ENCODE measurements around the gene KCNJ8.
"Not testable (repeated sequence)": the region's sequence is repeated elsewhere in the genome, so short reads cannot be mapped to it uniquely, and the experiment has no call there.

- TF ChIP-seq CTCF, EZH2phosphoT487, EZH2 (IDR thresholded peaks at IDR 0.05): not testable (repeated sequence)
These were observed 8.2 kb upstream of the KCNJ8 start for GRCh38 chr12:21782723-21783122.
